ENCODE data around the gene IGFALS.

- no peak for TF ChIP-seq CTCF (IDR thresholded peaks at IDR 0.05)
- TF ChIP-seq POLR2AphosphoS5 (IDR thresholded peaks at IDR 0.05) = no peak
These were observed 40.7 kb downstream of the IGFALS start for GRCh38 chr16:1752853-1753252.

All from sigmoid colon (tissue), 4 donors.